ENCODE results near the gene CAPN15. TPM values are rescaled to one million over a fixed set of nuclear protein-coding genes. Genes with fewer than 3 reads are reported as not detected.

CAPN15 gene
- total RNA-seq, 4 donors from 2014 or later = 59.9 to 86.4 (median 75.2) TPM

DNA sequence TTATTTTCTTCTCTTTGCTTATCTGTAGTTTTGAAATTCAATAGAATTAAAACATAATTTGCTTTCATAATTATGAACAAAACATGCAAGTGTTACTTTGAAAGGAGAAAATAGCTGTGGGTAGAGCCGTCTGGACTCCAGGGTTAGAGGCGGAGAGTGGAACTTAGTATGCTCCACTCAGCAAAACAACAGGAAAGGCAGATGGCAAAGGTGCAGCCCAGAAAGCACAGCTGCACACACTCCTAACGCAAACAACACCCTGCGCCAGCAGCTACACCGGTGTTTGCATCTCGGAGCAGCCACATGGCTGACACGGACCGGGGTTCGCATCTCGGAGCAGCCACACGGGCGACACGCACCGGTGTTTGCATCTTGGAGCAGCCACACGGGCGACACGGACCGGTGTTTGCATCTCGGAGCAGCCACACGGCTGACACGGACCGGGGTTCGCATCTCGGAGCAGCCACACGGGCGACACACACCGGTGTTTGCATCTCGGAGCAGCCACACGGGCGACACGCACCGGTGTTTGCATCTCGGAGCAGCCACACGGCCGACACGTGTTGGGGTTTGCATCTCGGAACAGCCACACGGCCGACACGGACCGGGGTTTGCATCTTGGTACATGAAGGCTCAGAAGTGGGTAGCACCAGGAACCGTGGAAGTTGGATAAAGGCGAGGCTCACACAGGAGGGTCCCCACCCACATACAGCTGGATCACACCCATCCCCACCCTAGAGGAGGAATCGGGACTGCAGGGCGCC, 12.2 kb upstream of the CAPN15 start:
- DNase-seq (ENCODE audit: low spot score in 2 of 2) = no peak
- WGBS = 85% methylated on average over 41 of the region's 45 CpGs
- TF ChIP-seq POLR2A (IDR thresholded peaks at IDR 0.05) (no peak), EP300 (IDR thresholded peaks at IDR 0.05) (no peak), CTCF (IDR thresholded peaks at IDR 0.05) (no peak), POLR2AphosphoS5 (IDR thresholded peaks at IDR 0.05) (no peak)
- Histone ChIP-seq H3K4me1 (no peaks in the 10 kb centered on the region), H3K36me3 (peaks cover 52% of the 10 kb centered on the region), H3K27me3 (no peaks in the 10 kb centered on the region), H3K4me3 (no peak overlapping the region), H3K27ac (no peak overlapping the region), H3K9me3 (no peaks in the 10 kb centered on the region)

GRCh38 chr16:515939-516226, 11.6 kb upstream of the CAPN15 start:
- no peak for DNase-seq (ENCODE audit: low spot score in 2 of 2)
- H3K36me3 ChIP-seq = peaks cover 54% of the 10 kb centered on the region
- H3K4me3 ChIP-seq = no peak overlapping the region
- no peak for TF ChIP-seq CTCF (IDR thresholded peaks at IDR 0.05)
- no peak for TF ChIP-seq EP300 (IDR thresholded peaks at IDR 0.05)
- TF ChIP-seq POLR2AphosphoS5 (IDR thresholded peaks at IDR 0.05) = no peak
- TF ChIP-seq POLR2A (IDR thresholded peaks at IDR 0.05) = no peak
- no peaks in the 10 kb centered on the region for H3K27me3 ChIP-seq
- WGBS = 100% methylated on average over 3 of the region's 11 CpGs
- no peaks in the 10 kb centered on the region for H3K9me3 ChIP-seq
- H3K27ac ChIP-seq = no peak overlapping the region
- H3K4me1 ChIP-seq = no peaks in the 10 kb centered on the region

DNA sequence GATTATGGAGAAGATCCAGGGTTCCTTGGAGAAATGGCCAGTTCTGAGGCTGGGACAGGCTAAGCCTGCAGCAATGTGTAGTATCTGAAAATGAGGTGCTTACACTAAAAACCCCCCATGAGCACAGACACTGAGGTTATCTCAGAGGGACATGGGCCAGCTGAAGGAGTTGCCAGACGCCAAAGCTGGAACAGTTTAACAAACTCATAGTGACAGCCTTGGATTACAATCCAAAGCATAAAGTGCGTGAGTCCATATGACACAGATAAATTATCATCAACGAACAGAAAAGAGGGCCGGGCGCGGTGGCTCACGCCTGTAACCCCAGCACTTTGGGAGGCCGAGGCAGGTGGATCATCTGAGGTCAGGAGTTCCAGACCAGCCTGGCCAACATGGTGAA, 11.2 kb upstream of the CAPN15 start:
- Histone ChIP-seq H3K4me1 (peaks cover 4% of the 10 kb centered on the region), H3K27me3 (no peaks in the 10 kb centered on the region), H3K36me3 (peaks cover 57% of the 10 kb centered on the region), H3K4me3 (no peak overlapping the region), H3K27ac (no peak overlapping the region), H3K9me3 (no peaks in the 10 kb centered on the region)
- WGBS = 93% methylated on average over 8 of the region's 8 CpGs
- TF ChIP-seq POLR2AphosphoS5 (IDR thresholded peaks at IDR 0.05) (no peak), POLR2A (IDR thresholded peaks at IDR 0.05) (no peak), EP300 (IDR thresholded peaks at IDR 0.05) (no peak)
- DNase-seq (ENCODE audit: low spot score in 2 of 2) = no peak

DNA sequence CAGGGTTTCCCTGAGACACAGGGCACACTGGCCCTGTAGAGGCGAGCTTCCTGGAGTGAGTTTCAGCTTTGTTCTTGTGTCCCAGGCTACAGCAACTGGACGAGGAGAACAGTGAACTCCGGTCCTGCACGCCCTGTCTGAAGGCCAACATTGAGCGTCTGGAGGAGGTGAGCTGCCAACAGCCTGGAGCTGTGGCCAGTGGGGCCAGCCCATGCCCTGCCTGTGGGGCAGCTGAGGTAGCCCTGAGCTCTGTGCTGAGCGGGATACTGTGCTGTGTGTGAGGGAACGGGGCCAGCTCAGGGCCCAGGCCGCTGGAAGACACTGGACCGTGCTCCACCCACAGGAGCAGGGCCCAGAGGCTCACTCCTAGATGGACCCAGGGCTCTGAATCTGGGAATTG, 8.7 kb upstream of the CAPN15 start:
- Histone ChIP-seq H3K4me3 (no peak overlapping the region), H3K9me3 (no peaks in the 10 kb centered on the region), H3K4me1 (peaks cover 20% of the 10 kb centered on the region), H3K27me3 (no peaks in the 10 kb centered on the region), H3K36me3 (peaks cover 57% of the 10 kb centered on the region), H3K27ac (no peak overlapping the region)
- TF ChIP-seq POLR2AphosphoS5 (IDR thresholded peaks at IDR 0.05) (no peak), EP300 (IDR thresholded peaks at IDR 0.05) (no peak), POLR2A (IDR thresholded peaks at IDR 0.05) (no peak), CTCF (IDR thresholded peaks at IDR 0.05) (no peak)
- no peak for DNase-seq (ENCODE audit: low spot score in 2 of 2)
- 83% methylated on average over 8 of the region's 9 CpGs for WGBS

- no peaks in the 10 kb centered on the region for H3K9me3 ChIP-seq
- peaks cover 57% of the 10 kb centered on the region for H3K36me3 ChIP-seq
- no peak for TF ChIP-seq POLR2AphosphoS5 (IDR thresholded peaks at IDR 0.05)
- TF ChIP-seq POLR2A (IDR thresholded peaks at IDR 0.05) = no peak
- TF ChIP-seq CTCF (IDR thresholded peaks at IDR 0.05) = no peak
- TF ChIP-seq EP300 (IDR thresholded peaks at IDR 0.05) = no peak
- no peaks in the 10 kb centered on the region for H3K27me3 ChIP-seq
- peaks cover 26% of the 10 kb centered on the region for H3K4me1 ChIP-seq
- 89% methylated on average over 14 of the region's 19 CpGs for WGBS
- no peak overlapping the region for H3K4me3 ChIP-seq
- H3K27ac ChIP-seq = no peak overlapping the region
- peak in 1 of 2 donors; percentile 62 for DNase-seq (ENCODE audit: low spot score in 2 of 2)
Measured at GRCh38 chr16:519425-519824, 8.1 kb upstream of the CAPN15 start.

All from suprapubic skin (tissue), 4 donors.